Activated T-helper 17 cell treated with anti-CD3 and anti-CD28 coated beads, Interleukin-2, amount 50 U/mL, for 72 hours (primary cell): ENCODE results near the gene CYB5R3. TPM values are rescaled to one million over a fixed set of nuclear protein-coding genes. Genes with fewer than 3 reads are reported as not detected.

ENCODE experiments used
- ATAC-seq: fragments of 150-1000 bp; cut with Tn5 transposase; replicated peaks from 2 replicates; pipeline ENCODE4 v1.10.0; 2021; ENCODE audit warnings: mild to moderate bottlenecking, moderate library complexity
- H3K27ac Mint-ChIP-seq: one replicate; pipeline ENCODE4 v1.8.0; 2022; ENCODE audit warnings: mixed read lengths
- H3K27me3 Mint-ChIP-seq: one replicate; pipeline ENCODE4 v1.8.0; 2022; ENCODE audit warnings: mixed read lengths
- H3K36me3 Mint-ChIP-seq: one replicate; pipeline ENCODE4 v1.8.0; 2022; ENCODE audit warnings: low read depth, mild to moderate bottlenecking, mixed read lengths
- H3K4me1 Mint-ChIP-seq: one replicate; pipeline ENCODE4 v1.8.0; 2022; ENCODE audit warnings: mixed read lengths
- H3K4me3 Mint-ChIP-seq: one replicate; pipeline ENCODE4 v1.8.0; 2022; ENCODE audit warnings: mild to moderate bottlenecking, mixed read lengths
- H3K9me3 Mint-ChIP-seq: one replicate; pipeline ENCODE4 v1.8.0; 2022; ENCODE audit warnings: mixed read lengths
- total RNA-seq, 2 donors: library from RNA; stranded (reverse); gene quantifications; one replicate each; pipeline ENCODE4 v1.2.3, GENCODE V29; 2022

Gene CYB5R3
- total RNA-seq, 2 donors from 2014 or later = 55.5 to 86.1 TPM

- peak overlapping the region; percentile 58 for H3K27ac Mint-ChIP-seq
- no peak for ATAC-seq
- no peak overlapping the region for H3K4me3 Mint-ChIP-seq
- peaks cover 7% of the 10 kb centered on the region for H3K4me1 Mint-ChIP-seq
- H3K36me3 Mint-ChIP-seq = no peaks in the 10 kb centered on the region
- H3K9me3 Mint-ChIP-seq = no peaks in the 10 kb centered on the region
- H3K27me3 Mint-ChIP-seq = no peaks in the 10 kb centered on the region
Observed at GRCh38 chr22:42664976-42665831, 16.0 kb upstream of the CYB5R3 start.

GRCh38 chr22:42661985-42662831 lies 13.0 kb upstream of the CYB5R3 start:
- Mint-ChIP-seq H3K9me3 (no peaks in the 10 kb centered on the region), H3K4me1 (peaks cover 5% of the 10 kb centered on the region), H3K4me3 (peak overlapping the region; percentile 47), H3K27me3 (peaks cover 4% of the 10 kb centered on the region), H3K36me3 (no peaks in the 10 kb centered on the region), H3K27ac (no peak overlapping the region)
- peak; percentile 92 for ATAC-seq

GRCh38 chr22:42656578-42656977 lies 7.4 kb upstream of the CYB5R3 start:
- Mint-ChIP-seq H3K9me3 (no peaks in the 10 kb centered on the region), H3K4me1 (no peaks in the 10 kb centered on the region), H3K36me3 (no peaks in the 10 kb centered on the region), H3K27me3 (peaks cover 4% of the 10 kb centered on the region), H3K27ac (no peak overlapping the region), H3K4me3 (no peak overlapping the region)
- ATAC-seq = no peak

- no peak overlapping the region for H3K27ac Mint-ChIP-seq
- no peaks in the 10 kb centered on the region for H3K9me3 Mint-ChIP-seq
- H3K4me3 Mint-ChIP-seq = no peak overlapping the region
- H3K4me1 Mint-ChIP-seq = no peaks in the 10 kb centered on the region
- H3K27me3 Mint-ChIP-seq = peaks cover 4% of the 10 kb centered on the region
- no peaks in the 10 kb centered on the region for H3K36me3 Mint-ChIP-seq
- no peak for ATAC-seq
Observed at GRCh38 chr22:42655693-42656092, 6.5 kb upstream of the CYB5R3 start.

GRCh38 chr22:42654436-42655073 lies 5.4 kb upstream of the CYB5R3 start:
- H3K9me3 Mint-ChIP-seq = no peaks in the 10 kb centered on the region
- no peak overlapping the region for H3K27ac Mint-ChIP-seq
- no peak for ATAC-seq
- peaks cover 4% of the 10 kb centered on the region for H3K27me3 Mint-ChIP-seq
- no peak overlapping the region for H3K4me3 Mint-ChIP-seq
- no peaks in the 10 kb centered on the region for H3K4me1 Mint-ChIP-seq
- H3K36me3 Mint-ChIP-seq = no peaks in the 10 kb centered on the region

- Mint-ChIP-seq H3K27ac (no peak overlapping the region), H3K27me3 (peaks cover 4% of the 10 kb centered on the region), H3K4me1 (no peaks in the 10 kb centered on the region), H3K4me3 (no peak overlapping the region), H3K36me3 (no peaks in the 10 kb centered on the region), H3K9me3 (no peaks in the 10 kb centered on the region)
- ATAC-seq = no peak
Observed at GRCh38 chr22:42653999-42654398, 4.8 kb upstream of the CYB5R3 start.

- Mint-ChIP-seq H3K27me3 (no peaks in the 10 kb centered on the region), H3K27ac (no peak overlapping the region), H3K4me1 (peaks cover 4% of the 10 kb centered on the region), H3K4me3 (peak overlapping the region; percentile 7), H3K9me3 (no peaks in the 10 kb centered on the region), H3K36me3 (no peaks in the 10 kb centered on the region)
- no peak for ATAC-seq
Observed at GRCh38 chr22:42651134-42651533, 1.9 kb upstream of the CYB5R3 start.

- Mint-ChIP-seq H3K9me3 (no peaks in the 10 kb centered on the region), H3K27ac (peak overlapping the region; percentile 95), H3K27me3 (no peaks in the 10 kb centered on the region), H3K4me3 (peak overlapping the region; percentile 96), H3K36me3 (no peaks in the 10 kb centered on the region), H3K4me1 (peaks cover 10% of the 10 kb centered on the region)
- ATAC-seq = peak; percentile 78
Observed at GRCh38 chr22:42648368-42649245, 585 bp downstream of the CYB5R3 start.

- peak overlapping the region; percentile 96 for H3K4me3 Mint-ChIP-seq
Observed at GRCh38 chr22:42648017-42648367, 1.2 kb downstream of the CYB5R3 start.

GRCh38 chr22:42646569-42647525 lies 2.3 kb downstream of the CYB5R3 start:
- Mint-ChIP-seq H3K4me1 (peaks cover 10% of the 10 kb centered on the region), H3K9me3 (no peaks in the 10 kb centered on the region), H3K27me3 (no peaks in the 10 kb centered on the region), H3K36me3 (no peaks in the 10 kb centered on the region), H3K27ac (peak overlapping the region; percentile 28), H3K4me3 (peak overlapping the region; percentile 96)
- no peak for ATAC-seq

More at GRCh38 chr22:42648017-42648367, 1.2 kb downstream of the CYB5R3 start:
- Mint-ChIP-seq H3K36me3 (no peaks in the 10 kb centered on the region), H3K27me3 (no peaks in the 10 kb centered on the region), H3K4me1 (peaks cover 10% of the 10 kb centered on the region), H3K27ac (peak overlapping the region; percentile 61), H3K9me3 (no peaks in the 10 kb centered on the region)
- no peak for ATAC-seq

- H3K9me3 Mint-ChIP-seq = no peaks in the 10 kb centered on the region
- no peak overlapping the region for H3K27ac Mint-ChIP-seq
- no peaks in the 10 kb centered on the region for H3K27me3 Mint-ChIP-seq
- peaks cover 10% of the 10 kb centered on the region for H3K4me1 Mint-ChIP-seq
- H3K4me3 Mint-ChIP-seq = no peak overlapping the region
- H3K36me3 Mint-ChIP-seq = no peaks in the 10 kb centered on the region
- ATAC-seq = no peak
Observed at GRCh38 chr22:42645938-42646568, 3.1 kb downstream of the CYB5R3 start.

- H3K4me1 Mint-ChIP-seq = peaks cover 10% of the 10 kb centered on the region
- no peaks in the 10 kb centered on the region for H3K9me3 Mint-ChIP-seq
- no peaks in the 10 kb centered on the region for H3K27me3 Mint-ChIP-seq
- H3K27ac Mint-ChIP-seq = peak overlapping the region; percentile 48
- H3K4me3 Mint-ChIP-seq = no peak overlapping the region
- no peak for ATAC-seq
- H3K36me3 Mint-ChIP-seq = no peaks in the 10 kb centered on the region
Observed at GRCh38 chr22:42645341-42645937, 3.8 kb downstream of the CYB5R3 start.
